Stimulated activated CD4-positive, alpha-beta T cell treated with anti-CD3 and anti-CD28 coated beads, Interleukin-1b, Interleukin-23, amount 100 ng/mL, for 1 hour (primary cell): Measurements from ENCODE around the gene NME8.
"Not testable (repeated sequence)": the region's sequence is repeated elsewhere in the genome, so short reads cannot be mapped to it uniquely, and the experiment has no call there.

Experiments
- DNase-seq, 2 donors: peaks; one replicate each; pipeline ENCODE4 v3.0.0-alpha.2; 2020; ENCODE audit warnings: low read depth in 2 of 2

The NME8 gene

GRCh38 chr7:37848297-37848696, at the start of gene NME8:
Gene NME8 (plus strand): TSS chr7:37848597. CDS start chr7:37850267, 1,670 bp downstream.
- no peak for DNase-seq

- no peak for DNase-seq
Measured at GRCh38 chr7:37806152-37806551, 42.2 kb upstream of the NME8 start.

- not testable (repeated sequence) for DNase-seq
Measured at GRCh38 chr7:37812161-37812580, 36.2 kb upstream of the NME8 start.

- DNase-seq, result no peak
Measured at GRCh38 chr7:37815671-37816371, 32.6 kb upstream of the NME8 start.

GRCh38 chr7:37816922-37817590, 31.3 kb upstream of the NME8 start:
- DNase-seq, result no peak

GRCh38 chr7:37817591-37817960, 30.8 kb upstream of the NME8 start:
- DNase-seq, result no peak

- DNase-seq, result no peak
Measured at GRCh38 chr7:37817996-37818720, 30.2 kb upstream of the NME8 start.

- DNase-seq, result no peak
Measured at GRCh38 chr7:37820708-37821468, 27.5 kb upstream of the NME8 start.

- DNase-seq, result no peak
Measured at GRCh38 chr7:37822946-37823345, 25.5 kb upstream of the NME8 start.

GRCh38 chr7:37823557-37823956, 24.8 kb upstream of the NME8 start:
- no peak for DNase-seq

GRCh38 chr7:37825038-37825437, 23.4 kb upstream of the NME8 start:
- no peak for DNase-seq

- DNase-seq, result no peak
Measured at GRCh38 chr7:37826825-37827224, 21.6 kb upstream of the NME8 start.

GRCh38 chr7:37831244-37831643, 17.2 kb upstream of the NME8 start:
- no peak for DNase-seq

GRCh38 chr7:37832194-37832593, 16.2 kb upstream of the NME8 start:
- DNase-seq, result no peak

- no peak for DNase-seq
Measured at GRCh38 chr7:37833107-37833817, 15.1 kb upstream of the NME8 start.

GRCh38 chr7:37833818-37834146, 14.6 kb upstream of the NME8 start:
- DNase-seq, result no peak

GRCh38 chr7:37853468-37853867, 5.1 kb downstream of the NME8 start:
- DNase-seq, result no peak

- DNase-seq, result no peak
Measured at GRCh38 chr7:37882086-37882485, 33.7 kb downstream of the NME8 start.

- DNase-seq, result no peak
Measured at GRCh38 chr7:37893359-37893758, 45.0 kb downstream of the NME8 start.

GRCh38 chr7:37894671-37895070, 46.3 kb downstream of the NME8 start:
- DNase-seq, result no peak

GRCh38 chr7:37899712-37900247, 51.4 kb downstream of the NME8 start:
- DNase-seq, result no peak
